ENCODE measurements around the gene ABHD5. TPM values are rescaled to one million over a fixed set of nuclear protein-coding genes. Genes with fewer than 3 reads are reported as not detected.

The ABHD5 gene
- total and polyA plus RNA-seq, 2 of the 13 experiments (the other 11 are each of a cell fraction or from before 2014, with no cell fraction given), result 4.5 to 13.3 TPM

DNA sequence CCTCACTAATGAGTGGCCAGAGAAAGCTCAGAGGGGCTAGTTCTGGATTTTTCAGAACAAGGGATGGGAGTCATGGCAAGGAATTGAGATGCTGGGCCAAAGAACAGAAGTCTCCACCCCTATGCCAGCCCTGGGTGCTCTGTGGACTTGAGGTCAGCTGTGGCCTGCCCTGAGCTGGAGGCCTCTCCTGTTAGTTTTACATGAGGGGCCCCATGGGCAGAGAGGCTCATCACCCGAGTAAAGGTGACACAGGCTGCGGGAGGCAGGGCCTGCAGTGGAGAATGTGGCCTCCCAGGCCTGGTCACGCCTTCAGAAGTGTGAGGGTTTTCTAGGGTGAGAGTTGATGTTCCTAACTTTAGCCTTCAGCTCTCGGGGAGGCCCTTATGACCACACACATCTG is 44.9 kb downstream of the ABHD5 start (continued):
- 0 out of 2 replicates have a peak, but pooled peaks have one; percentile 44 for TF ChIP-seq ZNF292 (CRISPR knock-in tag; IDR thresholded peaks at IDR 0.05; ENCODE audit: borderline replicate concordance, low read depth)

DNA sequence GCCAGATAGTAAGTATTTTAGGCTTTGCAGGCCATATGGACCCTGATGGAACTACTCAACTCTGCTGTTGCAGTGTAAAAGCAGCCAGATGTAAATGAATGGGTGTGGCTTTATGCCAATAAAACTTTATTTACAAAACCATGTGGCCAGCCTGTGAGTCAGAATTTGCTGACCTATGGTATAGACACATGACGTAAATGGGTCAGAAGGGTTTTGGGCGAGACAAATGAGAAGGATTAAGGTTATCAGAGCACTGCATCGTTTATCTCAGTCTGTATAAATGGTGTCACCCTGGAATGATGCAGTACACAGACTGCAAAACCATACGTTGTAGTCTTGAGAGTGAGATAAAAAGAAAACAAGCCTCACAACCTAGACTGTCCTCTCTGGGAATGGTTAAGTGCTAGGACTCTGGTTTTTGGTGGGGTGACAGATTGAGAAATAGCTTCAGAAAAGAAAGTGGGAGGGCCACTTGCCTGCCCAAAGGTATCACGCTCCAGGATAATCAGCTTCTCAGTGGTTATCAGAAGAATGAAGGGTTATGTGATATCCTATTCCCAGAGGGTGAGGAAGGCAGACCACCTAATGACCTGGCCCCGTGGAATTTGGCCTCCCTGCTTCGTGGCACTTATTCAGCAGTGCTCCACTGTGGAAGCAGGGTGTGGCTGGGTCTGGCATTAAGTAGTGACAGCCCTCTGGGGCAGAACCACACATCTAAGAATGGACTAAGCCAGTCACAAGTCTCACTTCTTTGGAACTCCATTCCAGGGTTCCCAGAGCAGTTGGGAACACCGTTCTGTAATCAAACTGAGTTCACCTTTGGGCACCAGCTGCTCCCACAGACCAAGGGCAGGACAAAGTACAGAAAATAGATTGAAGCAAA is 46.1 kb downstream of the ABHD5 start:
- POLR2A ChIA-PET, result no interaction called here
- H3K27ac ChIP-seq (ENCODE audit: extremely low read length, insufficient read depth, low read length), result no peak overlapping the region
- no peaks in the 10 kb centered on the region for H3K27me3 ChIP-seq (ENCODE audit: control insufficient read depth in 1 of 2, insufficient read depth in 2 of 2, low read length in 2 of 2)
- no peak overlapping the region for H3K9ac ChIP-seq (ENCODE audit: insufficient read depth, low read depth, low read length)
- intact Hi-C loops (cut with micrococcal nuclease; ENCODE audit: unreplicated experiment), result no loop called here
- no peaks in the 10 kb centered on the region for H3K79me2 ChIP-seq (ENCODE audit: insufficient read depth, low read length)
- TF ChIP-seq GTF2F1 (IDR thresholded peaks at IDR 0.05; ENCODE audit: low read length), result no peak
- TF ChIP-seq ZBTB40 (IDR thresholded peaks at IDR 0.05), result peak; percentile 63; the same call in 1 of the 2 replicates
- peak; percentile 97 for TF ChIP-seq ZBTB40 (CRISPR knock-in tag; IDR thresholded peaks at IDR 0.05)
- TF ChIP-seq ZNF558 (CRISPR knock-in tag; IDR thresholded peaks at IDR 0.05; ENCODE audit: borderline replicate concordance), result no peak
- peak; percentile 50; the same call in 1 of the 2 replicates for TF ChIP-seq MAFF (IDR thresholded peaks at IDR 0.05; ENCODE audit: low read depth, low read length)
- TF ChIP-seq ZNF337 (CRISPR knock-in tag; IDR thresholded peaks at IDR 0.05; ENCODE audit: borderline replicate concordance, low read depth), result no peak
- TF ChIP-seq PHF20 (CRISPR knock-in tag; IDR thresholded peaks at IDR 0.05), result no peak
- peak; percentile 48 to 69 for TF ChIP-seq MAFK (conservative IDR thresholded peaks at IDR 0.05 in 1 of 2, IDR thresholded peaks at IDR 0.05 in 1 of 2; ENCODE audit: low read length in 2 of 2)
- no peak overlapping the region for H3K4me3 ChIP-seq (replicated peaks in 1 of 3; ENCODE audit: insufficient read depth in 1 of 3, low read depth in 2 of 3, low read length in 3 of 3)
- DNase-seq (ENCODE audit: low spot score) (no peak), FAIRE-seq (no peak), ATAC-seq (no peak)
- no peaks in the 10 kb centered on the region for H4K20me1 ChIP-seq (ENCODE audit: insufficient read depth, low read length)
- CTCF ChIA-PET (ENCODE audit: low intra/inter-chr PET ratio, low total read pairs), result no interaction called here
- no peaks in the 10 kb centered on the region for H3K36me3 ChIP-seq (replicated peaks in 1 of 2; ENCODE audit: control insufficient read depth in 1 of 2, insufficient read depth in 2 of 2, low read length in 2 of 2)
- H3K9me3 ChIP-seq (ENCODE audit: low read length), result no peaks in the 10 kb centered on the region
- H3K4me1 ChIP-seq (ENCODE audit: insufficient read depth, low read length), result peaks cover 49% of the 10 kb centered on the region
- no peak overlapping the region for H3K4me2 ChIP-seq (ENCODE audit: low read depth, low read length)
- H2AFZ ChIP-seq (ENCODE audit: low read length), result no peak overlapping the region
- 37% methylated on average over 8 of the region's 8 CpGs for WGBS (ENCODE audit: low lambda C conversion rate)
- BruUV-seq (replicated peaks), result no TSS peak
- in situ Hi-C loops (cut with HindIII; ENCODE audit: extremely low pct_ligation_motif_present, low pct_unique_long_range_greater_than_20kb), result no loop called here

Data from HepG2 (cell line).